LoVo (cell line): Measurements from ENCODE around the gene LUC7L.
A peak's percentile ranks its signal among the peaks of the same experiment; 100 is the strongest.
"Not testable (repeated sequence)": the region's sequence is repeated elsewhere in the genome, so short reads cannot be mapped to it uniquely, and the experiment has no call there.

ENCODE experiments used
- DNase-seq: peaks from one replicate; pipeline ENCODE4 v3.0.0-alpha.2; 2016; ENCODE audit warnings: low spot score

The LUC7L gene

DNA sequence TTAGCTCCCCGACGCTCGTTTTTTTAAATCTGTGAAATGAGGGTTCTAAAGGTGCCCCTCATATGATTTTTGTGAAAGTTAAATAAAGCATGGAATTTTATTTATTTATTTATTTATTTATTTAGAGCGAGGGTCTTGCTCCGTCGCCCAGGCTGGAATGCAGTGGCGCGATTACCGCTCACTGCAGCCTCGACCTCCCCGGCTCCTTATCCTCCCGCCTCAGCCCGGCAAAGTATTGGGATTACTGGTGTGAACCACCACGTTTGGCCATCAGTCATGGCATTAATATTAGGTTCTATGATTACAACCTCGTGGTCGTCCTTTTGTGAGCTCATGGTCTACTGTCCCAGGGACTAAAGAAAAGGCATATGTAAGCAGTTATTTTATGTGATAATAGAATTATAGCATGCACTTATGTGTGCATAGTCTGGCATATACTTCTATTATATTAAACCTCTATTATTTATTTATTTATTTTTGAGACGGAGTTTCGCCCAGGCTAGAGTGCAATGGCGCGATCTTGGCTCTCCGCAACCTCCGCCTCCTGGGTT lies 557 bp upstream of the LUC7L start:
- DNase-seq = no peak

DNA sequence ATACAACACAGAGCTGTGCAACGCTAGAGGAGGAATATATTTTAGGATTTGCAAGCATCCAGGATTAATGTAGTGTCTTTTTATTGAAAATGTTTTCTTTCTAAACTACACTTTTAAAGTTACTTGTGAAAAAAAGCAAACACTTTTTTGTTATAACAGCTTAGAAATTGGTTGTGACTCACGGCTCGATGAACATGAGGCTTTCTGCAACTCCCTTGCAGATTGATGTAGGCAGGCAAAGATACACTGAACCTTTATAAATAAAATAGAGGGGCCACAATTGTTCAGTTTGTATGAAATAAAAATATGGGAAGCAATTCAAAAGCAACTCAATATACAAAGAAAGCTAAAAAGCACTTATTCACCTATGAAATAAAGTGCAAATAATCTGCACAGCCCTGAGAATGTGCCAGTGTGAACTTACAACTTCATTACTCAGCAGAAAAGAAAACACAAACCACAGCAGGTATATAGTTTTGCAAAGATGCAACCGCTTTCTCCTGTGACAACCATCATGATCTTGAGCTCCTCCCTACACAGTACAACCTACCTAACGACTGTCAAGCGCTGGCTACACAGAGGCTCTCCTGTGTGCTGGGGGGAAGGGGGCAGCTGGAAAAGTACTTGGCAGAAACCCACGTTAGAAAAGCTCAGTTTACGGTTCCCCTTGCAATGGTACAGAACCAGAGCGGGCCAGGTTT lies 948 bp downstream of the LUC7L start:
- no peak for DNase-seq

DNA sequence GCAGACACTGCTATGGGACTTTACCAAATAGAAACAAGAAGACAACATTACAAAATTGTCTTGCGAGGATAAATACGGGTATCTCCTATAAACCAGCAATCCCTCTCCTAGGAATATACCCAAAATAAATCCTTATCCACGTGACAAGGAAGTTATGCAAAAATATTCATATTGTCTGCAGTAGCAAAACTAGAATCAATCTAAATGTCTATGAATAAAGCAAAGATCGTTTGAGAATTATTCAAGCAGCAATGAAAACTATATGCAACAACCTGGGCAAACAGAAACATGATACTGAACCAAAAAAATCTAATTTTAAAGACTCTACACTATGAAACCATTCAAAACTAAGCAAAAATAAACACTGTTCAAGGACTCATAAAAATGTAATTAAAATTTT lies 9.2 kb downstream of the LUC7L start:
- DNase-seq = no peak

DNA sequence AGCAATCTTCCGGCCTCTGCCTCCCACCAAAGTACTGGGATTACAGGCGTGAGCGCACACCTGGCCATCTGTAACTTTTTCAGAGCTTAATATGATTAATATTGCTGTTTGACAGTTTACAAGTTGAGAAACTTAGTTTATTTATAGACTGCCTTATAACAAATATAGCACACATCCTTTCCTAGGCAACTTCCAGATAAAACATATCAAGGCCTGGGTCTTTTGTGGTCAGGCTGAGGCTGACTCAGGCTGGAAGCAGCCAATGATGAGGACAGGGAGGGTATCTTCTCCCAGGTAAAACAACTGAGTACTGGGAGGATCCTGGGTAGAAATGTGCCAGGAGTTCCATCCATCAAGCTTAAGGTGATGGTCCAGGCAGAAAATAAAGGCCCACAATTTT lies 16.2 kb downstream of the LUC7L start:
- DNase-seq = no peak

DNA sequence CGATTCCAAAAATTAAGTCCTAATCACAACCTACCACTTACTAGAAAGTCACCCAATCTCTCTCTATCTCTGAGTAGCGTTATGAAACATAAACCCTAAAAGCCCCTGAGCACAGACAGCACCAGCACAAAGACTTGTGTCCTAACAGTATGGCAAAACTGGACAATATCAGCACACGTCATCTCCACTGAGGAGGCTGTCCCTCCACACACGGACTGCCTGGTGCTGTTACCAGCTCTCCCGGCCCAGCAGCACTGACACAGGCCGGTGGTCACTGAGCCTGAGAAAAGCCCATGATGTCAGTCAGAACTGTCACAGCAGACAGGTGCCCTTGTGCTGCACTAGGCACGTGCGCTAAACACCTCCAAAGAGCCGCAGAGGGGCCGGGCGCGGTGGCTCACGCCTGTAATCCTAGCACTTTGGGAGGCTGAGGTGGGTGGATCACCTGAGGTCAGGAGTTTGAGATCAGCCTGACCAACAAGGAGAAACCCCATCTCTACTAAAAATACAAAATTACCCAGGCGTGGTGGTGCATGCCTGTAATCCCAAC lies 17.5 kb downstream of the LUC7L start:
- not testable (repeated sequence) for DNase-seq

DNA sequence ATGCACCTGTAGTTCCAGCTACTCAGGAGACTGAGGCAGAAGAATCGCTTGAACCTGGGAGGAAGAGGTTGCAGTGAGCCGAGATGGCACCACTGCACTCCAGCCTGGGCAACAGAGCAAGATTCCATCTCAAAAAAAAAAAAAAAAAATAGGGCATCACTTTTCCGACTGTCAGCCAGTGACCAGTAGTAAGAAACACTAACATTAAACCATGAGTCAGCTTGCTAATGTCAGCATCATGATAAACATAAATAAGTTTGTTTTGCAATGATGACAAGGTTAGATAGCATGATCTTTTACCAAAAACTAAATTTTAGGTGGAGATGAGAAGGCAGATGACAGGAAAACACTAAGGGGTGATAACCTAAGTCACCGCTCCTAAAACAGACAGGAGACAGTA lies 19.9 kb downstream of the LUC7L start:
- not testable (repeated sequence) for DNase-seq

DNA sequence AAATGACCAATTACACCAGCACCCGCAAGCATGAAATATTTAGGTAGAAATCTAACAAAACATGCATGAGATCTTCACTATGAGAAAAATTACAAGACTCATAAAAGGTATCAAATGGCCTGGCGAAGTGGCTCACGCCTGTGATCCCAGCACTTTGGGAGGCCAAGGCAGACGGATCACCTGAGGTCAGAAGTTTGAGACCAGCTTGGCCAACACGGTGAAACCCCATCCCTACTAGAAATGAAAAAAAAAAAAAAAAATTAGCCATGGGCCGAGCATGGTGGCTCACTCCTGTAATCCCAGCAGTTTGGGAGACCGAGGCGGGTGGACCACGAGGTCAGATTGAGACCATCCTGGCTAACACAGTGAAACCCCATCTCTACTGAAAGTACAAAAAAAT lies 25.2 kb downstream of the LUC7L start:
- DNase-seq = not testable (repeated sequence)

DNA sequence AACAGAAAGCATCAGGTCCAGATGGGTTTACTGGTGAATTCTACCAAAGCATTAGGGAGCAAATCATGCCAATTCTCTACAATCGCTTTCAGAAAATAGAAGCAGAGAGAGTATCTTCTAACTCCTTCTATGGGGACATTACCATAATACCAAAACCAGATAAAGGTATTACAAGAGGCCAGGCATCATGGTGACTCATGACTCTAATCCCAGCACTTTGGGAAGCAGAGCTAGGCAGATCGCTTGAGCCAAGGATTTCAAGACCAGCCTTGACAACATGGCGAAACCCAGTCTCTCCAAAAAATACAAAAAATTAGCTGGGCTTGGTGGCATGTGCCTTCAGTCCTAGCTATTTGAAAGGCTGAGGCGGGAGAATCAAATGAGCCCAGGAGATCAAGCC lies 26.0 kb downstream of the LUC7L start:
- DNase-seq = no peak

DNA sequence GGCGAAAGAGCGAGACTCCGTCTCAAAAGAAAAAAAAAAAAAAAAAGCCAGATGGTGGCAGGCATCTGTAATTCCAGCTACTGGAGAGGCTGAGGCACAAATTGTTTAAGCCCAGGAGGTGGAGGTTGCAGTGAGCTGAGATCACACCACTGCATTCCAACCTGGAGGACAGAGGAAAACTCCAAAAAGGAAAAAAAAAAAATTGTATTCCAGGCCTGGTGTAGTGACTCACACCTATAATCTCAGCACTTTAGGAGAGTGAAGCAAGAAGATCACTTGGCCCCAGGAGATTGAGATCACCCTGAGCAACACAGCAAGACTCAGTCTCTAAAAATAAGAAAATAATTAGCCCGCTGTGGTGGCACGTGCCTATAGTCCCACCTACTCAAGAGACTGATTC lies 28.9 kb downstream of the LUC7L start:
- no peak for DNase-seq

DNA sequence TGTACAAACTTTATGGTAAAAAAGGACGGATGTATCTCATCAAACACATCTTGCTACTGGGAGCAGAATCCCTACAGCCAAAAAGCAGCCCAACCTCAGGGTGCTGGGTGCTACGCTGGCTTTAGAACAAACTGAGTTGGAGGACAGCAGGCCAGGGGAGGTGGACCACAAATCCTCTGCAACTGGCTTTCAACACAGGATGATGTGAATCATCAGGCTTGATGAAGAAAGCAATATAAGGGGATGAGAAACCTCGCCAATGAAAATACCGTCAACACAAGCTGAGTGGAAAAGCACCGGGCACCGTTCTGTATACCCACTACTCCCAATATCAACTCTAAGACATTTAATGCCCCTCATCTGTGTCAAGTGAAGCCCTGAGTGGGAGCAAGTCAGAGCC lies 34.7 kb downstream of the LUC7L start:
- no peak for DNase-seq

DNA sequence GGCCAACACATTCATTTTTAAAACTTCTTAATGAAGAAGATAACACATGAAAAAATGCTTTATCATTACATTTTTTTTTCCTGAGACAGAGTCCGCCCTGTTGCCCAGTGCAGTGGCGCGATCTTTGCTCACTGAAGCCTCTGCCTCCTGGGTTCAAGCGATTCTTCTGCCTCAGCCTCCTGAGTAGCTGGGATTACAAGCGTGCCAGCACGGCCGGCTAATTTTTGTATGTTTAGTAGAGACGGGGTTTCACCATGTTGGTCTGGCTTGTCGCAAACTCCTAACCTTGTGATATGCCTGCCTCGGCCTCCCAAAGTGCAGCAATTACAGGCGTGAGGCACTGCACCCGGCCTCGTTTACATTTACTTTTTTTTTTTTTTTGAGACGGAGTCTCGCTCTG lies 35.8 kb downstream of the LUC7L start:
- DNase-seq = no peak

DNA sequence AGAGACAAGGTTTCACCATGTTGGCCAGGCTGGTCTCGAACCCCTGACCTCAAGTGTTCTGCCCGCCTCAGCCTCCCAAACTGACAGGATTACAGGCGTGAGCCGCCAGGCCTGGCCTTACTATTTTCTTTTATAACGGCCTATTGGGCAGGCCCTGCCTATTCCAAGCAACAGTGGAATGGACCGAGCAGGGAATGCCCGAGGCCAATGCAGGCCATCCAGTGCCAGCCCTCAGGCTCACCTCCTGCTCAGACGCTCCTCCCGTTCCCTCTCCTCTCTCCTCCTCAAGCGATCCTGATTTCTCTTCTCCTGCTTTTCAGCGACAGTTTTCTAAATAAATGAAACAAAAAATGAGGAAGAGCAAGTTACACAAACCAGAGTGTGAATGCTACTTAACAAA lies 36.6 kb downstream of the LUC7L start:
- no peak for DNase-seq

DNA sequence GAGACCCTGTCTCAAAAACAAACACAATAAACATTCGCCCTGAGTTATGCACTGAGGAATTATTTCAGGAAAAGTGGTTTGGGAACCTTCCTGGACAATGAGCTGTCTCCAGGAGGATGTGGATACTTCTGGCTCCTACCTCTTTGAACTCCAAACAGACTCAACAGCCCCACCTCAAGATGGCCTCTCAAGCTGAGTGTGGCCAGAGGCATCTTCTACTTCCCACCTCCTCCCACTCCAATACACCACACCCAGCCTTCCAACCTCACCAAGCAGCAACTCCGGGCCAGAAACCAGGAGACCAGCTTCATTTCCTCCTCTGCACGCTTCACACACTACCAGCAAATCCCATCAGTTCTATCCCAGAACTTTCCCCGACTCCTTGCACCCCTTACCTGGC lies 37.4 kb downstream of the LUC7L start:
- DNase-seq = no peak

DNA sequence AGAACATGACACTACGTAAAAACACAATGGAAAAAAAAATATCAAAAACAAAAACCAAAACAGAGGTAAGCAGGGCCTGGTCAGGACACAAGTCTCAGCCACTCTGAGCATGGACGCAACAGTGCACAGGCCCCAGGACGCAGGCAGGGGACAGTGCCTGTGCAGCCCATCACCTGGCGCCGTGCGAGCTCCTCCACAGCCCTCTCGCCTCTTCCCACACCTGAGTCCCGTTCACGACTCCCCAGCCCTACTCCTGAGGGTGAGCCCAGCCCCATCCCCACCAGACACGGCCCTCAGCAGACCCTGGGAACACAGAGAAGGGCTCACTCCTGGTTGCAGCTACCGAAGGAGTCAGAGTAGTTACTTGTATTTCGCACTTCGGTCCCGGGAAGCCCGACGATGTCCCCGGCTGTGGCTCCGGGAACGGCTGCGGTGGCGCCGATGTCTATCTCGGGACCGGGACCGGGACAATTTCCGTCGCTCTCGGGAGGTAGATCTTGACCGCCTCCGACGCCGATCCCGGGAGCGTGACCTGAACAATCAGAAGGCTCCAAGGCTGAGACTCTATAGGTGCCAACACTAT lies 39.6 kb downstream of the LUC7L start:
- no peak for DNase-seq

DNA sequence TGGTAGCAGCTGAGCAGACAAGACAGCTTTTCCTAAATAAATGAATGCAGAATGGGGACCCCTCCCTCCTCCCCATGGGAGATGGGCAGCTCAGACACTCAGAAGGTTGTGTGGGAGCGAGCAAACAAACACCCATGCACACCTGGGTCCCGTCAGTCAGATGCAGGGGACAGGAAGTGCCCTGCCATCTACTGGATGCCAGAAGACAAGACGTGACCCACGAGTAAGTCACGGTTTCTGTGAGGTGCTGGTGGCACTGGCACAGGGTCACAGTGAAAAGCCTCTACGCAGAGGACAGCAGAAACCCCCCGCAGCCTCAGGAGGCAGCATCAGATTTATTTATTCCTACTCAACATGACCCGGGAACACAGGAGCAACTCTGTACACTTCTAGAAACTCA lies 40.6 kb downstream of the LUC7L start:
- DNase-seq = no peak

DNA sequence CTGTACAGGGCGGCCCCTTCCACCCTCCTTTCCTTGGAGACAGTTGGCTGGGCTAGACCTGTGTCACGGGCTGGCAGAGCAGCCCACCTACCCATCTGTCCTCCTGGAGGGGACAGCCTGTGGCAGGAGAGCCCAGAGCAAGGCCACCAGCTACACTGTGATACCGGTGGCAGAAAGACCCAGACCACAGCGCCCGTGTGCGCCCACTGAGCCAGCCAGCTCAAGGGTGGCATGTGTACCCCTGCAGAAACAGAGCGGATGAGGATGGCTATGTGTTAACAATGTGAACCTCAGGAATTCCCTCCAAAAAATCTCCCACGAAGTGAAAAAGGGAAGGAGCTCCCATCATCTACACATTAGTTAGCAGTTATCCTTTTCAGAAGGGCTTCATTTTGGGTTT lies 41.9 kb downstream of the LUC7L start:
- DNase-seq = no peak

DNA sequence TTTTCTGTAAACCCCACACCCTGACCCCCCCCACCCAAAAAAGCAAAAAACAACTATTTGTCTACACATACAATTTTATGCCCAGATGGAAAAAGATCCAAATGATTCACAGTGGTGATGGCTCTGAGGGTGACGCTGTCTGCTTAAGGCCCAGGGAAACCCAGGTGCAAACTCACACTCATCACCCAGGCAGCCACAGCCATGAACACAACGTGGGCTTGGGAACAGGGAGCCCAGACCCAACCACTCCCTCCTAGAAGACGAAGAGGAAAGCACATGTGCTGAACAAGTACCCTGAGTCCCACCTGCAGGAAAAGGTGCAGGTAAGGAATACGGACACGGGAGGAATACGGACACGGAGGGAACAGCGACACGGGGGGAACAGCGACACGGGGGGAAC lies 43.6 kb downstream of the LUC7L start:
- no peak for DNase-seq

DNA sequence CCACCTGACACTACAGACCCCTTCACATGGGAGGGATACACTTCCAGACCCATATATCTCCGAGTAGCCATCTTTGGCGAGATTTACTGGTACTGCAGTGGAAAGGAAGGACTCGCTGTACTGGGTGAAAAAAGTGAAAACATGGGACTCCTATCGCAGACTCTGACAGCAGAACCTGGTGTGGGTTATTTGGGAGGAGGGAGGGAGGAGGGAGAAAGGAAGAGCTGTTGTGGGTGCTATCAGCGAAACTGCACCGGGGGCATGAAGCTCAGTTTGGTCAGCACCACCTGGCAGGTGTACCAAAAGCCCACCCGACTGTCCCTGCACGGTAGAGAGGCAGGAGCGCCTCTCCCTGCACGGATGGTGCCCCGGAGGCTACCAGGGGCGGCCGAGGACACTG lies 44.0 kb downstream of the LUC7L start:
- no peak for DNase-seq

DNA sequence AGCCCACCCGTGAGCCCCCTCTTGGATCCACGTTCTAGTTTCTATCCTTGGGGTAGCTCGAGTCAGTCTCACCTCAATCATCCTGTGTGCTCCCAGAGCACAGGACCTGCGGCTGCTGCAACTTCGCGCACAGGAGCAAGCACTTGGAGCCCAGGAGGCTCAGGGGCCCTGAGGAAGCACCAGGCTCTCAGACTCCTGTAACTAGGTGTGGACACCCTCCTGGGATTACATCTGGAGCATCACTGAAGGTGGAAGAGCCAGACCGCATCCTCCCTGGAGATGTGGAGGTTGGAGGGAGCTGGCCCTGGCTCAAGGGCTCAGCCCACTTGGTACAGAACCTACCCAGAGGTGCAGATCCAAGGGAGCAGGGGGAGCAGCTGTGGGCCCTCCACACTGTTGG lies 46.2 kb downstream of the LUC7L start:
- DNase-seq = no peak

DNA sequence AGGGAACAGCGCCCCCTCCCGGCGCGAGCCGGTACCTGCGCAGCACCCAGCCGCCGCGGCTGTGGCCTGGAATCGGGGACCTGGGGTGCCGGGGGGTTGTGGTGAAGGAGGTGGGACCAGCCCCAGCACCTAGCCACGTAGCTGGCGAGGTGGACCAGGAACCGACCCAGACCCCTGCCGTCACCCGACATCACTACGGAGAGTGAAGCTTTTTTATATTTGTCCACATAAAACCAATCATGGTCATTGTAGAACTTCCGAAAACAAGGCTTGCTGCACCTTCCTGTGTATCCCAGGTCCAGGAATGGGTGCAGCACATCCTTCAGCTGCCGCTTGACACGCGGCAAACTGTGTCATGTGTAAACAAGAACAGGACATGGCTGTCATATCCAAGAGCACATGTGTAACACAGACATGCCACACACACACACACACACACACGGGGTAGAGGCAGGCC lies 47.7 kb downstream of the LUC7L start:
- no peak for DNase-seq

DNA sequence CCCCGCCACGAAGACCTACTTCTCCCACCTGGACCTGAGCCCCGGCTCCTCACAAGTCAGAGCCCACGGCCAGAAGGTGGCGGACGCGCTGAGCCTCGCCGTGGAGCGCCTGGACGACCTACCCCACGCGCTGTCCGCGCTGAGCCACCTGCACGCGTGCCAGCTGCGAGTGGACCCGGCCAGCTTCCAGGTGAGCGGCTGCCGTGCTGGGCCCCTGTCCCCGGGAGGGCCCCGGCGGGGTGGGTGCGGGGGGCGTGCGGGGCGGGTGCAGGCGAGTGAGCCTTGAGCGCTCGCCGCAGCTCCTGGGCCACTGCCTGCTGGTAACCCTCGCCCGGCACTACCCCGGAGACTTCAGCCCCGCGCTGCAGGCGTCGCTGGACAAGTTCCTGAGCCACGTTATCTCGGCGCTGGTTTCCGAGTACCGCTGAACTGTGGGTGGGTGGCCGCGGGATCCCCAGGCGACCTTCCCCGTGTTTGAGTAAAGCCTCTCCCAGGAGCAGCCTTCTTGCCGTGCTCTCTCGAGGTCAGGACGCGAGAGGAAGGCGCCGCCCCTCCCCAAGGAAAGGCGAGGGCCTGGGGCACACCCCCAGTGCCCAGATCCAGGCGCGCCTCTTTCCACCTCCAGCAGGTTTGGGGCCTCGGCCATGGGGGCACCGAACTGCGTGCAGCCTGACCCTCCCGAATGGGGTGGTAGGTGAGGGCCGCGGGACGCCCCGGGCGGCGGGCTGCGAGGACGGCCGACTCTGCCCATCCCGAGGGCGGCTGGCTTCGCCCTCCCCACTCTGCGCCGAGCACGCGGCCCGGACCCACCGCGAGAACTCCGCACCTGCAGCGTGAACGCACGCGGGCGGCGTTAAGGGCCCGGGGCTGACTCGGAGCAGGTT lies 48.3 kb downstream of the LUC7L start:
- peak; percentile 58 for DNase-seq

DNA sequence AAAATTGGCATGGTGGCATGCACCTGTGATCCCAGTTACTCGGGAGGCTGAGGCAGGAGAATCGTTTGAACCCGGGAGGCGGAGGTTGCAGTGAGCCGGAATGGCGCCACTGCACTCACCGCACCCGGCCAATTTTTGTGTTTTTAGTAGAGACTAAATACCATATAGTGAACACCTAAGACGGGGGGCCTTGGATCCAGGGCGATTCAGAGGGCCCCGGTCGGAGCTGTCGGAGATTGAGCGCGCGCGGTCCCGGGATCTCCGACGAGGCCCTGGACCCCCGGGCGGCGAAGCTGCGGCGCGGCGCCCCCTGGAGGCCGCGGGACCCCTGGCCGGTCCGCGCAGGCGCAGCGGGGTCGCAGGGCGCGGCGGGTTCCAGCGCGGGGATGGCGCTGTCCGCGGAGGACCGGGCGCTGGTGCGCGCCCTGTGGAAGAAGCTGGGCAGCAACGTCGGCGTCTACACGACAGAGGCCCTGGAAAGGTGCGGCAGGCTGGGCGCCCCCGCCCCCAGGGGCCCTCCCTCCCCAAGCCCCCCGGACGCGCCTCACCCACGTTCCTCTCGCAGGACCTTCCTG lies 49.1 kb downstream of the LUC7L start, which contains the start of gene HBQ1:
Gene HBQ1 (plus strand): TSS at position 359 of the 575 bp plus-strand sequence. CDS start 28 bp downstream, at position 387.
- DNase-seq = no peak
